ENCODE data around the gene SH3YL1.

Gene SH3YL1

GRCh38 chr2:286774-287392, 23.1 kb upstream of the SH3YL1 start:
- TF ChIP-seq CTCF (IDR thresholded peaks at IDR 0.05; ENCODE audit: control insufficient read depth, insufficient read depth, low read depth, low read length, missing control alignments): no peak
- no peak for DNase-seq (ENCODE audit: low read depth)
- no peak overlapping the region for H3K4me3 ChIP-seq (ENCODE audit: control insufficient read depth, low read depth, low read length)

GRCh38 chr2:286035-286434, 22.2 kb upstream of the SH3YL1 start:
- H3K4me3 ChIP-seq (ENCODE audit: control insufficient read depth, low read depth, low read length): no peak overlapping the region
- DNase-seq (ENCODE audit: low read depth): no peak
- TF ChIP-seq CTCF (IDR thresholded peaks at IDR 0.05; ENCODE audit: control insufficient read depth, insufficient read depth, low read depth, low read length, missing control alignments): no peak

- peak; percentile 54 for DNase-seq (ENCODE audit: low read depth)
These were observed 21.7 kb upstream of the SH3YL1 start for GRCh38 chr2:285531-285930.

GRCh38 chr2:284896-285492, 21.2 kb upstream of the SH3YL1 start:
- no peak overlapping the region for H3K4me3 ChIP-seq (ENCODE audit: control insufficient read depth, low read depth, low read length)
- DNase-seq (ENCODE audit: low read depth): no peak
- no peak for TF ChIP-seq CTCF (IDR thresholded peaks at IDR 0.05; ENCODE audit: control insufficient read depth, insufficient read depth, low read depth, low read length, missing control alignments)

More at GRCh38 chr2:285531-285930, 21.7 kb upstream of the SH3YL1 start:
- TF ChIP-seq CTCF (IDR thresholded peaks at IDR 0.05; ENCODE audit: control insufficient read depth, insufficient read depth, low read depth, low read length, missing control alignments): no peak
- no peak overlapping the region for H3K4me3 ChIP-seq (ENCODE audit: control insufficient read depth, low read depth, low read length)

- no peak for DNase-seq (ENCODE audit: low read depth)
- no peak for TF ChIP-seq CTCF (IDR thresholded peaks at IDR 0.05; ENCODE audit: control insufficient read depth, insufficient read depth, low read depth, low read length, missing control alignments)
- no peak overlapping the region for H3K4me3 ChIP-seq (ENCODE audit: control insufficient read depth, low read depth, low read length)
These were observed 20.4 kb upstream of the SH3YL1 start for GRCh38 chr2:283996-284794.

- TF ChIP-seq CTCF (IDR thresholded peaks at IDR 0.05; ENCODE audit: control insufficient read depth, insufficient read depth, low read depth, low read length, missing control alignments): no peak
- no peak for DNase-seq (ENCODE audit: low read depth)
- no peak overlapping the region for H3K4me3 ChIP-seq (ENCODE audit: control insufficient read depth, low read depth, low read length)
These were observed 18.8 kb upstream of the SH3YL1 start for GRCh38 chr2:282371-283263.
